Epithelial cell of esophagus (primary cell): ENCODE results near the gene ARL16.

ENCODE experiments used
- DNase-seq: peaks from one replicate; pipeline ENCODE4 v3.0.0; 2010; ENCODE audit warnings: low read depth
- H3K4me3 ChIP-seq: 2 replicates; pipeline ENCODE4 v1.5.1; 2011; ENCODE audit warnings: mild to moderate bottlenecking, low read length, control low read depth
- TF ChIP-seq, protein P1 (sequence below): IDR thresholded peaks from 2 replicates; pipeline ENCODE4 v1.5.1; 2011; ENCODE audit warnings: low read depth, mild to moderate bottlenecking, low read length, control low read depth, inconsistent platforms; ENCODE audit not compliant: insufficient read depth; ENCODE audit errors: missing control alignments

The ARL16 gene

DNA sequence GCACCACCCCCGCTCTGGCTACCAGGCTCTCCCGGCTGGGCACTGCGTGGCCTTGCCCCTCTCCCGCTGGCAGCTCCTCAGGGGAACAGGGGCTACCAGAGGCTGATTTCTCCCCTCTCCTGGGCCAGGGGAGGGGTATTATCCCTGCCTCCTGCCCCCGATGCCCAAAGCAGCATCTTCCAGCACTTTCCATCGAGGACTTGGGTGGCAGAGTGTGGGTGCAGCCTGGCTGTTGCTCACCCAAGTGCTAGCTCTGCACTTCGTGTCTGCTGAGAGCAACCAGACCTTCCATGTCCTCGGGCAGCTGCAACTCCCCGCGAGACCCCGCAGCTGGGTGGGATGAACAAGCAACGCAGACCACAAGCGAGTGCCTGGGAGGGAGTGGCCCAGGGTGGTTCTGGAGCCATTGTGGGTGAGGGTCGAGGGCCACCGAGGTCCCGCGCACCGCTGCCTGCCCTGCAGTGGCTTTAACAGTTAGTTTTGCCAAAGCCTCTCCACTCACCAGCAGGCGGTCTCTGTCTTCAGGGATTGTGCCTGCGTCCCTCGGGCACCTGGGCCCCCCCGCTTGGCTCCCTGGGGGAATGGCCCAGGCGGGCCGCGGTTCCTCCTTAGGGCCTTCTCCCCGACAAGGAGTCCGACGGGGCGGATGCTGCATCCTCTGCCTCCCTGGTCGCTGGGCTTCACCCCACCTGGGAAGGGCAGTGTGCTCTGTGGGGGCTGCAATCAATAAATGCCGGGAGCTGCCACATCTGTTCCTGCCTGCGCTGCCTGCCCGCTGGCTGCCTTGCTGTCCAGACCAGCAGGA is 36.9 kb upstream of the ARL16 start:
- H3K4me3 ChIP-seq: no peak overlapping the region
- DNase-seq: no peak
- TF ChIP-seq, protein P1, sequence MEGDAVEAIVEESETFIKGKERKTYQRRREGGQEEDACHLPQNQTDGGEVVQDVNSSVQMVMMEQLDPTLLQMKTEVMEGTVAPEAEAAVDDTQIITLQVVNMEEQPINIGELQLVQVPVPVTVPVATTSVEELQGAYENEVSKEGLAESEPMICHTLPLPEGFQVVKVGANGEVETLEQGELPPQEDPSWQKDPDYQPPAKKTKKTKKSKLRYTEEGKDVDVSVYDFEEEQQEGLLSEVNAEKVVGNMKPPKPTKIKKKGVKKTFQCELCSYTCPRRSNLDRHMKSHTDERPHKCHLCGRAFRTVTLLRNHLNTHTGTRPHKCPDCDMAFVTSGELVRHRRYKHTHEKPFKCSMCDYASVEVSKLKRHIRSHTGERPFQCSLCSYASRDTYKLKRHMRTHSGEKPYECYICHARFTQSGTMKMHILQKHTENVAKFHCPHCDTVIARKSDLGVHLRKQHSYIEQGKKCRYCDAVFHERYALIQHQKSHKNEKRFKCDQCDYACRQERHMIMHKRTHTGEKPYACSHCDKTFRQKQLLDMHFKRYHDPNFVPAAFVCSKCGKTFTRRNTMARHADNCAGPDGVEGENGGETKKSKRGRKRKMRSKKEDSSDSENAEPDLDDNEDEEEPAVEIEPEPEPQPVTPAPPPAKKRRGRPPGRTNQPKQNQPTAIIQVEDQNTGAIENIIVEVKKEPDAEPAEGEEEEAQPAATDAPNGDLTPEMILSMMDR: no peak

DNA sequence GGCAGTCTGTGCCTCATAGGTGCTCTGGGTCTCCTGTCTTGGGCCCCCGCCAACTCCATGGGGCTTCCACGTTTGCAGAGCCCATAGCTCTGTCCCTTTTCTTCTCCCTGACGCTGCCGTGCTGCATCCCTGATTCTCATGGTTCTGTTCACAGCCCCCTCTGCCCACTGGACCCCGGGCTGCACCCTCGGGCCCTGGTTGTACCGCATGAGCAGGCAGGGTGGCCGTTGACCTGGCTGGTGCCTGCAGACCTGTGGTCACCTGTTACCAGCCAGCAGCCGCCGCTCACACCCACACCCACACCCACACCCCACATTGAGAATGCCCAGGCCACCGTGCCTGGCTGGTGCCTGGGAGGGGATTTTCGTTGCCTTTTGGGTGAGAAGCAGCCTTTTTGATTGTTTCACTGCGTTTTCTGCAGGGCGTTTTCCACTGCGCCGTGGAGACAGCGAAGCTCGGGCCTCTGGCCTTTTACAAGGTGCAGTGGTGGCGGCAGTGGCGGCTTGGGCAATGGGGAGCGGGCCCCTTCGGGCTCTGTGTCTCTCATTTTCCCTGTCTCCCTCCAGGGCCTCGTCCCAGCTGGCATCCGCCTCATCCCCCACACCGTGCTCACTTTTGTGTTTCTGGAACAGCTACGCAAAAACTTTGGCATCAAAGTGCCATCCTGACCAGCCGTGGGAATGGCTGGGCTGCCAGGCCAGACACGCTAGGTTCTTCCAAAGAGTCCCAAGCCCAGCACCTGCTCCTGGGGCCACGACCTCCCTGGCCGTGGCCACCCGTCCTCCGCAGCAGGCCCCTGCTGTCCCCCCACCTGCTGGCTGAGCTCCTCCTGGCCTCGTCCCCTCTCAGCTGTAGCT is 36.0 kb upstream of the ARL16 start:
- TF ChIP-seq, protein P1: no peak
- H3K4me3 ChIP-seq: no peak overlapping the region
- no peak for DNase-seq

DNA sequence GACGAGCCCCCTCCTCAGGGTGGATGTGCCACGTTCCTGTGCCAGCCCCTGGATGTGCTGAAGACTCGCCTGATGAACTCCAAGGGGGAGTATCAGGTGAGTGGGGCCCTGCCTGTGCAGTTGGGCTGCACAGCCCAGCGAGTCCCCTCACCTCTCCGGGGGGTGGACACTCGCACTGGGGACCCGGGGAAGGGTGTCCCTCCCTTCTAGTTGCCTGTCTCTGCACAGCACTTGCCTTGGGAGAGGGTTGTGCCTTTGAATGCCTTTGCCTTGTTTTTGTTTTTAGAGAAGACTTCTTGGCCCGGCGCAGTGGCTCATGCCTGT is 34.1 kb upstream of the ARL16 start:
- H3K4me3 ChIP-seq: no peak overlapping the region
- TF ChIP-seq, protein P1: no peak
- DNase-seq: no peak

DNA sequence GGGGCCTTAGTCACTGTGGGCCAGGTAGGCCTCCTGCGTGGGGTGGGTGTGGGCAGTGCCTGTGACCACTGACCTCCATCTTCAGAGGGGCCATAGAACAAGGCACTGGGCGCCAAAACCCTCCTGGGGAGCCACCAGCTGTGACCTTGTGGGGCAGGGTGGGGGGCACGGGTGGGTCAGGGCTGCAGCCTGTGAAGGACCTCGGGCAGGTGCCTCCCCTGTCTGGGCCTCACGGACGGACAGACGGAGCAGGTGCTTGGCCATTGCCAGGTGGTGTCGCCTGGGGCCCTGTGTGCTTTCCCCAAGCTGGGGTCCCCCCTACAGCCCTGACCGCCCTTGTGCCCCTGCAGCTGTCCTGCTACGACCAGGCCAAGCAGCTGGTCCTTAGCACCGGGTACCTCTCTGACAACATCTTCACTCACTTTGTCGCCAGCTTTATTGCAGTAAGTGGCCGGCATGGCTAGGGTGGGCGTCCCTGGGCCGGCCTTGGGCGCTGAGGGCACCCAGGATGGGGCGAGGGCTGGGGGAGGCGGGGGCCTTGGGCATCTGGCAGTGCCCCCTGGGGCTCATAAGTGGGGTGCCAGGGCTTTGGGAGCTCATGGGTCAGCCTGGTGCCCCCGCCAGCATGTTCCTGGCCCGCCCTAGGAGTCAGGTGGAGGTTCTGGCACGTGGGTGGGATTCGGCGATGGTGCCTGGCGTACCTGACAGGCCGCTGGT is 33.6 kb upstream of the ARL16 start:
- no peak for DNase-seq
- TF ChIP-seq, protein P1: no peak
- H3K4me3 ChIP-seq: no peak overlapping the region

DNA sequence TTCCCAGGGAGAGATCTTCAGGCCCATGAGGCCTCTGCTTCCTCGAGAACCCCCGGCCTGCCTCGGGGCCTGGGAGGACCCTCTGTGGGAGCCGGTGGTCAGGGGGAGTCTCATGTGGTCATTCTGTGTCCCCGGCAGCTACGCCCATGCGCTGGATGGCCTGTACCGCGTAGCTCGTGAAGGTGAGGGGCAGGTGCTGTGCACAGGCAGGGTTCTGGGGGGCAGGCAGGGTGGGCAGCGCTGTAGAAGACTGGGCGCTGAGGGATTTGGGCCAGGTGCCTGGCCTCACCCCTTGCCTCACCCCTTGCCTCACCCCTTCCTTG is 33.0 kb upstream of the ARL16 start:
- DNase-seq: no peak
- TF ChIP-seq, protein P1: no peak
- H3K4me3 ChIP-seq: no peak overlapping the region

DNA sequence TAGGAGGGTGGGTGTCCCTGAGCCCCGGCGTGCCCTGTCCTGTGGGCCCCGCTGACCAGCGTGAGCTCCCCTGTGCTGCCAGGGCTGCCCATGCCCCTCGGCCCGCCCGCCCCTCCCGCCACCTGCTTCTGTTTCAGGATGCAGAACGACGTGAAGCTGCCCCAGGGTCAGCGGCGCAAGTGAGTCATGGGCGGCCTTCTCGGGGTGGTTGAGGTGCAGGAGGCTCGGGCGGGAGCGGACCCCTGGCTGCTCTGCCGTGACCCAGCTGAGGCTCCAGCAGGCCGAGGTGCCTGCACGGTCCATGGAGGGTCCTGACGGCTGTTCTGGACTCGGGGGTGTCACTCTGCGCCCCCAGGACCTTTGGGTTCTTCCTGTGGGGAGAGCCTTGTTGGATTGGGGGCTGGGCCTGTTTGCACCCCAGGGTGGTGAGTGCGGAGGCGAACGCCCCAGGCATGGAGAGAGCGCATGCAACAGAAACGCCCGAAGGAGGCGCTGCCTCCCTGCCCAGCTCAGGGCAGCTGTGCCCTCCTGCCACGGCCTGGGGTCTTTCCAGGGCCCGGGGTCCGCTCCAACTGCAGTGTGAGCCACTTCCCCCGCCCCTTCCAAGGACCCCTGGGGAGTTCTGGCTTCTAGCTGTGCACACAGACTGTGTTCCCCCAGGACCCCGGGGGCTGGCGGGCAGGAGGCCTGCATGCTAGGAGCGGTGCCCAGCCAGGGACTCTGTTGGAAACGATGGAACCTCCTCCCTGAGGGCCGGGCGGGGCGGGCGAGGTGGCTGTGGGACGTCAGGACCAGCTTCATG is 32.5 kb upstream of the ARL16 start:
- no peak for DNase-seq
- TF ChIP-seq, protein P1: no peak
- H3K4me3 ChIP-seq: no peak overlapping the region
